Activated naive CD8-positive, alpha-beta T cell (primary cell): ENCODE results near the gene ATP5F1D.

Experiments
- H3K27ac Mint-ChIP-seq: one replicate; pipeline ENCODE4 v1.8.0; 2021; ENCODE audit warnings: mixed read lengths
- H3K27me3 Mint-ChIP-seq: one replicate; pipeline ENCODE4 v1.8.0; 2021; ENCODE audit warnings: mixed read lengths
- H3K36me3 Mint-ChIP-seq: one replicate; pipeline ENCODE4 v1.8.0; 2021; ENCODE audit warnings: mixed read lengths
- H3K4me1 Mint-ChIP-seq: one replicate; pipeline ENCODE4 v1.8.0; 2021; ENCODE audit warnings: low read depth, mixed read lengths
- H3K4me3 Mint-ChIP-seq: one replicate; pipeline ENCODE4 v1.8.0; 2021; ENCODE audit warnings: mild to moderate bottlenecking, mixed read lengths
- H3K9me3 Mint-ChIP-seq: one replicate; pipeline ENCODE4 v1.8.0; 2021; ENCODE audit warnings: low read depth, mixed read lengths

The ATP5F1D gene

DNA sequence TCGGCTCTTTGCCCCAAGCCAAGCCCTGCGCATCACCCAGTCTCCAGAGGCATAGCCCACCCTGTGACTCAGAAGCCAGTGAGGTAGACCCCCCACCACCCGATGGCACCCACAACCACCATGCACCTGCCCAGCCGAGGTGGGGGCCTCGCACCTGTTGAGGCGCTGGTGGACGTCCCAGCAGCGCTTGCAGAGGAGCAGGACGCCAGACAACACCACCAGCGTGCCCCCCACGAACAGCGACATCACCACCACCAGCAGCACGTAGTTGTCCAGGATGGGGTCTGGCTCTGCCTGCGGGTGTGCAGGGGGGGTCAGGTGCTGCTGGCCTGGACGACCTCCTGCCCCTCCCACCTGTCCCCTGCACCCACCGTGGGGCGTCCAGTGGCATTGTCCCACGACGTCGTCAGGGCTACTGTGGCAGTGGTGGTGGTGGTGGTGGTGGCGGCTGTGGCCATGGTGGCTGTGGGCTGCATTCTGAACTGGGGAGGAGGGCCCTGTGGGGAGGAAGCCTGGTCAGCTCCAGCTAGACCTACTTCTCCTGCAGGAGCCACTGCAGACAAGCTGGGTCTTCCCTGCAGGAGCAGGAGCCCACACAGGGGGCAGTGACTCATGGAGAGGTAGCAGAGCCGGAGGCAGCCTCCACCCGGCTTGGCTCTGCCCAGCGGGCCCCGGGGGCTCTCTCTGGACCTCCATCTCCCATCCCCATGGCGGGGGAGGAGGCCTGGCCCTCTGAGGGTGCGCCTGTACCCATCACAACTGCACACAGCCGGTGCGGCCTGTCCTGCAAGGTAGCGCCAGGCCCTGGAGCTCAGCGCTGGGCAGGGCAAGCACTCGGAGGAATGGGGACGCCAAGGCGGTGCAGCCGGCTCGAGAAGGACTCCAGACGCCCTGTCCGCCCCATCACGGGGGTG is 5.7 kb upstream of the ATP5F1D start:
- no peak overlapping the region for H3K4me3 Mint-ChIP-seq
- H3K36me3 Mint-ChIP-seq, result no peaks in the 10 kb centered on the region
- peaks cover 2% of the 10 kb centered on the region for H3K27me3 Mint-ChIP-seq
- H3K9me3 Mint-ChIP-seq, result no peaks in the 10 kb centered on the region
- no peak overlapping the region for H3K27ac Mint-ChIP-seq
- H3K4me1 Mint-ChIP-seq, result peaks cover 10% of the 10 kb centered on the region

DNA sequence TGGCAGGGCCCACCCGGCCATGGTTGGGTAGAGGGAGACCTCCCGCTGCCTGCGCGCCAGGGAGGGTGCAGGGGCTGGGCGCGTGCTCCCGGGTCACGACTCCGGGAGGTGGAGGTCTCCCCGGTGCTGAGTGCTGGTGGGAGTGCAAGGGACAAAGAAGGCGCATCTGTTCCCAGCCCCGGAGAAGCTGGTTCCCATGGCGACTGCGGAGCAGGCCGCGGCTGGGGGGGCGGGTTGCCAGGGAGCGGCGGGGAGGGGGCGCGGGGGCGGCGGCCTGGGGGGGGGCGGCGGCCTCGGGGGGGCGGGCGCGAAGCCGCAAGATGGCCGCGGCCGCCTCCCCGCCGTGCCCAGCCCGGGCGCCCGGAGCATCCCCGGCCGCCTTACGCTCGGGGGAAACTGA is 5.0 kb upstream of the ATP5F1D start:
- H3K27me3 Mint-ChIP-seq, result peaks cover 2% of the 10 kb centered on the region
- H3K27ac Mint-ChIP-seq, result no peak overlapping the region
- no peak overlapping the region for H3K4me3 Mint-ChIP-seq
- no peaks in the 10 kb centered on the region for H3K36me3 Mint-ChIP-seq
- peaks cover 16% of the 10 kb centered on the region for H3K4me1 Mint-ChIP-seq
- H3K9me3 Mint-ChIP-seq, result no peaks in the 10 kb centered on the region

DNA sequence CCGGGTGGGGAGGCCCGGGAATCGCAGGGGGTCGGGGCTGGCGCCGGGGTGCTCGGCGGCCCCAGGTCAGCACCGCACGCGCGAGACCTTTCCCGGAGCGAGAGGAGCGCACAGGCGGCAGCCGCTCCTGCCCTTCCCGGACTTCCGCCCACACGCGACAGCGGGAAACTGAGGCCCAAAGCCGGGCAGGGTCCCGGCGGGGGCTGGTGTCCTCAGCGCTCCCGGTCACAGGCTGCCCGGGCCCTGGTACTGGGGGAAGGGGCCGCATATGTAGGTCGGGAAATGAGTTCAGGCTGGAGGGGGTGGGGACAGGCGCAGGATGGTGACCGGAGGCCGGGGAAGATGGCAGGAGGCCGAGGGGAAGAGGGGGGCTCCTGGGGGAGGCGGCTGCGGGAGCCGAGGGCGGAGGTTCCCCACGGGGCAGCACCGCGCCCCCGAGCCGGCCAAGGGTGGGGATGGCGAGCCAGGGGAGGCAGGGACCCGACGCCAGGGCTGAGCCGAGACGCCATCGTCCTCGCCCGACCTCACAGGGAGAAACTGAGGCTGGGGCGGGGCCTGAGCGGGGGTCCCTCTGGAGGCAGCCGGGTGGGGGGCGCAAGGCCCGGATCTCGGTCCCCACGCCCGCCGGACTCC is 4.4 kb upstream of the ATP5F1D start:
- H3K27me3 Mint-ChIP-seq, result peaks cover 2% of the 10 kb centered on the region
- peak overlapping the region; percentile 52 for H3K4me3 Mint-ChIP-seq
- no peaks in the 10 kb centered on the region for H3K9me3 Mint-ChIP-seq
- peaks cover 17% of the 10 kb centered on the region for H3K4me1 Mint-ChIP-seq
- no peaks in the 10 kb centered on the region for H3K36me3 Mint-ChIP-seq
- H3K27ac Mint-ChIP-seq, result no peak overlapping the region

DNA sequence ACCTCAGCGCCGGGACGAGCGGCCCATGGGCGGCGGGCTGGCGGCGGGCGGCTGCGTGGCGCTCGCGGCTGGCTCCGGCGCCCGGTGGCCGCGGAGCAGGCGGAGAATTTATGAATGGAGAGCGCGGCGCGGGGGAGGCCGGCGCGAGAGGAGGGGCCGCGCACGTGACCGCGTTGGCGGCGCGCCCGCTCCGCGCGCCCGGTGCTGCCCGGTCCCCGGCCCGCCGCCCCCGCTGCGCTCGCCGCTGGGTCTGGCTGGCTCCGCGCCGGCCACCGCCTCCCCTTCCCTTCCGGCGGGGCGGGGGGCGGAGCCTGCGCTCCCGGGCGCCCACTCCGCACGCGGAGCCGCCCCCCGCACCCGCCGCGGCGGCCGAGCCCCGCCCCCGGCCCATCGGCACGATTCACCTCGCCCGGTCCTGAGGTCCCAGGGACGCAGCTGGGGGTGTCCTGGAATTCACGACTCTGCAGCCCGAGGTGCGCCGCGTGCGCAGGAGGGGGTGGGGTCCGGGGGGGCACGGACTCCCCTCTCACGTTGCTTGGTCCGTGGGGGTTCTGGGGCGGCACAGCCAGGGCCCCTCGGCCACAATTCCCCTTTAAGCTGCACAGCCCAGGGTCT is 3.7 kb upstream of the ATP5F1D start, which contains the start of gene CBARP:
TSS of gene CBARP (minus strand) at position 252 of the 615 bp plus-strand sequence. CDS start 1,905 bp downstream, outside the sequence.
- peaks cover 19% of the 10 kb centered on the region for H3K4me1 Mint-ChIP-seq
- no peak within 1 kb of the TSS for H3K27ac Mint-ChIP-seq
- H3K9me3 Mint-ChIP-seq, result no peaks in the 10 kb centered on the region
- no peaks in the 10 kb centered on the region for H3K36me3 Mint-ChIP-seq
- peak within 1 kb of the TSS; percentile 83 for H3K4me3 Mint-ChIP-seq
- H3K27me3 Mint-ChIP-seq, result peaks cover 2% of the 10 kb centered on the region

DNA sequence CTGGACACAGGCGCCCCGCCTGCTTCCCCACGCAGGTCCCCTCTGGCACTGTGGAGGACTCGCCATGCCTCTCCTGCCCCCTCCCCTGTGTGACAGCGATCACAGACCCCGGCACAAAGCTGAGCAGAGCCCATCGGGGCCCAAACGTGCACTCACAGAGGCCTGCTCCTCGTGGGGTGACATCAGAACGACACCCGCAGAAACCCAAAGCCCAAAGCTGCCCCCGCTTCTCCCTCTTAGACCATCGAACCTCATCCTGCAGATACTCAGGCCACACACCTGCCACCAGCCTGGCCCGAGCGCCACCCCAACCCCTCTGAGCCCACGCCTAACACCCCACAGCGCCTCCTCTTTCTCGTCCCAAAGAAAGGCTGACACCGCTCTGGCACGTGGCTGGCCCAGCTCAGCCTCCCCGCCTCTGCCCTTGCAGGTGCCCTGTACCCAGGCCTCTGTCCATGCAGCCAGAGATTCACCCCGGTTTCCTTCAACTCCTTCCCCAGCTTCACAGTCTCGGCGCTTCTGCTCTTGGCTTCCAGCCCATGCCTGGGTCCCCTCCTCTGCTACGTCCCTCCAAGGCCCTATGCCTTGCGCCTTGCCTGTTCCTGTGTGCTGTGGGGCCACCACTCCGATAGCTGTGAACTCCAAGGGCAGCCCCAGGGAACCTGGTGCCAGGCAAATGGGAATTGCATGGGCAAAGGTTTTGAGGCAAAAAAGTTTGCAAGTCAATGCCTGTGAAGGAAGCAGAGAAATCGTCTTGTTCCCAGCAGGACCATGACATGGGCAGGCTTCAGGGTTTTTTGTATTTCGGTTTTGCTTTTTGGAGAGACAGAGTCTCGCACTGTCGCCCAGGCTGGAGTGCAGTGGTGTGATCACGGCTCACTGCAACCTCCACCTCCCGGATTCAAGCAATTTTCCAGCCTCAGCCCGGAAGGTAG is 2.9 kb upstream of the ATP5F1D start:
- Mint-ChIP-seq H3K9me3 (no peaks in the 10 kb centered on the region), H3K27me3 (peaks cover 2% of the 10 kb centered on the region), H3K27ac (no peak overlapping the region), H3K4me3 (peak overlapping the region; percentile 83), H3K4me1 (peaks cover 23% of the 10 kb centered on the region), H3K36me3 (no peaks in the 10 kb centered on the region)

DNA sequence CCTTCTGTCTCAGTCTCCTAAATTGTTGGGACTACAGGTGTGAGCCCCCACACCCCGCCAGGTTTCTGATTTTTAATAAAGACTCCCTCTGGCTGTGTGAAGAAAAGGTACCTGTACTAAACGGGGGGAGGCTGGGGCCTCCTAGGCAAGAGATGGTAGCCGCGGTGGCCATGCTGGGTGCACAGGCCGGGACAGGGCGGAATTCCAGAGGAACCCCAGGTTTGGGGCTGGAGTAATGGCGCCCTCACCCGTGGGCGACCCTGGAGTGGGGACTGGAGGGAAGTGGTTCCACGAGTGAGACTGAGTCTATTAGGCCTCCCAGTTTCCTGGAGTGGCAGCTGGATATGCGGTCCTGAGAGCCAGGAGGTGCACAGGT is 2.1 kb upstream of the ATP5F1D start:
- Mint-ChIP-seq H3K36me3 (no peaks in the 10 kb centered on the region), H3K9me3 (no peaks in the 10 kb centered on the region), H3K27ac (no peak overlapping the region), H3K27me3 (peaks cover 2% of the 10 kb centered on the region), H3K4me1 (peaks cover 23% of the 10 kb centered on the region), H3K4me3 (peak overlapping the region; percentile 83)

DNA sequence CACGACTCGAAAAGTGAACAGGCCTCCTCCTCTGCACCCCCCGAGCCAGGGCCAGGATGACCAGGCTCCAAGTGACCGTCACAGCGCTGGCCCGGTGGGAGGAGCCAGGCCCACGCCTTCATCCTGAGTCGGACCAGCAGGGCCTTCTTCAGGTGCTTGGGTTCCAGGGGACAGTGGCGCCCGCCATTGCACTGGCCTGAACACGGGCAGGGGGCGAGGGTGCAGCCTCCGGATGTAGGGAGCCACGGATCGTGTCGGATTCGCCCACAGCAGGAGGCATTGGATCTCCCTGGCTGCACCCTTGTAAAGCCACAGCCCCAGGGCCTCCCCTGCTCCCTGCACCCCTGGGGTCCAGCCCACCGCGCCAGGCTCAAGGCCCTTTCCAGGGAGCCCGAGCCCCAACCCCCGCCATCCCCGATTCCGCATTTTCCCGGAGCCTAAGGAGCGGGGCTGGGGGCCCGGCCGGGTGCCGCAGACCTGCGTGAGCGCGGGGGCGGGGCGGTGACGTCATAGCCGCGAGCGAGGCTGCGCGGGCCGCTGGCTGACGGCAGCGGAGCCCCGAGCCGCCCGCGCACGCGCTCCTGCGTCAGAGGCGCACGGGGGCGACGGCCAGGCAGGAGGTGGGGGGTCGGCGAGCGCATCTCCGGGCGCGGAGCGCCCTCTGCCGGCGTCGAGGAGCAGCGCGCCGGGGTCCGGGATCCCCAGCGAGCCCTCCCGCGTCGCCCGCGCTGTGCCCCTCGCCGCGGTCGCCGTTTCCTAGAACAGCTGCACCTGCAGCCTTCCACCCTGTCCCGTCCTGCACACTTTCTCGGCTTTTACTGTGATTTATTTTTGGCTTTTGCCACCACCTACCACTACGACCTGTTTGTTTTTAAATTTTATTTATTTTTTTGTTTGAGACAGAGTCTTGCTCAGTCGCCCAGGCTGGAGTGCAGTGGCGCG is 1.5 kb upstream of the ATP5F1D start:
- Mint-ChIP-seq H3K4me1 (peaks cover 26% of the 10 kb centered on the region), H3K27ac (peak overlapping the region; percentile 54), H3K36me3 (no peaks in the 10 kb centered on the region), H3K9me3 (no peaks in the 10 kb centered on the region), H3K4me3 (no peak overlapping the region), H3K27me3 (peaks cover 2% of the 10 kb centered on the region)

DNA sequence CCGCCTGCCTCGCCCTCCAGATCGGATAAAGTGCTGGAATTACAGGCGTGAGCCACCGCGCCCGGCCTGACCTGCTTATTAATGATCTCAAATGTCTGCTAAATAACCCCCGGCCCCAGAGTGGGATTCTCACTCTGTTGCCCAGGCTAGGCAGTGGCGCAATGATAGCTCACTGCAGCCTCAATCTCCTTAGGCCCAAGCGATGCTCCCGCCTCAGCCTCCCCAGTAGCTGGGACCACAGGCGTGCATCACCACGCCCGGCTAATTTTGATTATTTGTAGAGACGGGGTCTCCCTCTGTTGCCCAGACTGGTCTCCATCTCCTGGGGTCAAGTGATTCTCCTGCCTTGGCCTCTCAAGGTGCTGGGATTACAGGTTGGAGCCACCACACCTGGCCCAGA is 626 bp upstream of the ATP5F1D start:
- H3K4me3 Mint-ChIP-seq, result peak overlapping the region; percentile 93
- H3K36me3 Mint-ChIP-seq, result no peaks in the 10 kb centered on the region
- H3K9me3 Mint-ChIP-seq, result no peaks in the 10 kb centered on the region
- H3K27ac Mint-ChIP-seq, result no peak overlapping the region
- peaks cover 2% of the 10 kb centered on the region for H3K27me3 Mint-ChIP-seq
- peaks cover 26% of the 10 kb centered on the region for H3K4me1 Mint-ChIP-seq

DNA sequence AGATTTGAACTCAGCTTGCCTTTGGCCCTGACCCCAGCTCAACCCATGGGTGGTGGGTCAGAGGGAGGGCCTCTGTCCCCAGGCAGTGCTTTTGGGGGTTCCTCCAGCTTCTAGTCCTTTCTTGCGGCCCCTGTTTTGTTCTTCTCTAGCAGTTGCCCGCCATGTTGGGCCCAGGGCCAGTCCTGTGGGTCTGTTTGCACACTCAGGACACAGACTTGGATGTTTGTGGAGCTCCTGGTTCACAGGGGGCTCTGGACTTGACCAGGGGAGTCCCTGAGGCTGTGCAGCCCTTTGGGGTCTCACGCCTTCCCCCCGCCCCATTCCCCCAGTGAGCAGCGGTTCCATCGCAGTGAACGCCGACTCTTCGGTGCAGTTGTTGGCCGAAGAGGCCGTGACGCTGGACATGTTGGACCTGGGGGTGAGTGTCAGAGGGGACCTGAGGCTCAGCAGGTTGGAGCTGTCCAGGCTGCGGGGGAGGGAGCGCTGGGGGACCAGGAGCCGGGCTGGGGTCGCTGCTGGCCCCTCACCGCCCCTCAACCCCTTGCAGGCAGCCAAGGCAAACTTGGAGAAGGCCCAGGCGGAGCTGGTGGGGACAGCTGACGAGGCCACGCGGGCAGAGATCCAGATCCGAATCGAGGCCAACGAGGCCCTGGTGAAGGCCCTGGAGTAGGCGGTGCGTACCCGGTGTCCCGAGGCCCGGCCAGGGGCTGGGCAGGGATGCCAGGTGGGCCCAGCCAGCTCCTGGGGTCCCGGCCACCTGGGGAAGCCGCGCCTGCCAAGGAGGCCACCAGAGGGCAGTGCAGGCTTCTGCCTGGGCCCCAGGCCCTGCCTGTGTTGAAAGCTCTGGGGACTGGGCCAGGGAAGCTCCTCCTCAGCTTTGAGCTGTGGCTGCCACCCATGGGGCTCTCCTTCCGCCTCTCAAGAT is 2.5 kb downstream of the ATP5F1D start:
- H3K4me3 Mint-ChIP-seq, result peak overlapping the region; percentile 89
- H3K27me3 Mint-ChIP-seq, result no peaks in the 10 kb centered on the region
- H3K36me3 Mint-ChIP-seq, result no peaks in the 10 kb centered on the region
- H3K4me1 Mint-ChIP-seq, result peaks cover 18% of the 10 kb centered on the region
- H3K27ac Mint-ChIP-seq, result peak overlapping the region; percentile 28
- no peaks in the 10 kb centered on the region for H3K9me3 Mint-ChIP-seq

DNA sequence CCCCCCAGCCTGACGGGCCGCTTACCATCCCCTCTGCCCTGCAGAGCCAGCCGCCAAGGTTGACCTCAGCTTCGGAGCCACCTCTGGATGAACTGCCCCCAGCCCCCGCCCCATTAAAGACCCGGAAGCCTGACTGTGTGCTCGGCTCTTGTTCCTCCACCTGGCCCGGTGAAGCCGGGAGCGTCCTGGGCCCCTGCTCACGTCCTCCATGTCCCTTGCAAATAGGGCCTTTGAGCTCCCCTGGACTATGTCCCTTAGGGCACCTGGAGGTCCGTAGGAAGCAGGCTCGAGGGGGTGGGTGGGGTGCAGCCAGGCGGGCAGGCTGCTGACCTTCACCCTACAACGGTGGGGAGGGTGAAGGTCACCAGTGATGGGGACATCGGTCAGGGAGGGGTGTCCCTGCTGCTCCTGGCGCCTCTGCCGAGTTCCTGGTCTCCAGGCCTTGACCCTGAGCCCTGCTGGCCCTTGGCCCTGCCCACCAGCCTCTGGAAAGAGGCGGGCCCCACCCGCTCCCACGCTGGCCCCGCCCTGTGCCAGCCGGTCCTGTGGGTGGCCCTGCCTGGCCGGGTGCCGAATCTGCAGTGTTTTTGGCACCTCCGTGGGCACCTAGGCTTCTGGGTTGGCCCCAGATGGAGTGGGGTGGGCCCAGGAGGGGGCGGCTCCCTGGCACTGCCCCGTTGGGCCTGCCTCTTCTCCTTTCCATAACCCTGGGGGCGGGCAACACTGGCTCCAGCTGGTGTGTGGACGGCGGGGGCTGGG is 3.3 kb downstream of the ATP5F1D start:
- peaks cover 18% of the 10 kb centered on the region for H3K4me1 Mint-ChIP-seq

DNA sequence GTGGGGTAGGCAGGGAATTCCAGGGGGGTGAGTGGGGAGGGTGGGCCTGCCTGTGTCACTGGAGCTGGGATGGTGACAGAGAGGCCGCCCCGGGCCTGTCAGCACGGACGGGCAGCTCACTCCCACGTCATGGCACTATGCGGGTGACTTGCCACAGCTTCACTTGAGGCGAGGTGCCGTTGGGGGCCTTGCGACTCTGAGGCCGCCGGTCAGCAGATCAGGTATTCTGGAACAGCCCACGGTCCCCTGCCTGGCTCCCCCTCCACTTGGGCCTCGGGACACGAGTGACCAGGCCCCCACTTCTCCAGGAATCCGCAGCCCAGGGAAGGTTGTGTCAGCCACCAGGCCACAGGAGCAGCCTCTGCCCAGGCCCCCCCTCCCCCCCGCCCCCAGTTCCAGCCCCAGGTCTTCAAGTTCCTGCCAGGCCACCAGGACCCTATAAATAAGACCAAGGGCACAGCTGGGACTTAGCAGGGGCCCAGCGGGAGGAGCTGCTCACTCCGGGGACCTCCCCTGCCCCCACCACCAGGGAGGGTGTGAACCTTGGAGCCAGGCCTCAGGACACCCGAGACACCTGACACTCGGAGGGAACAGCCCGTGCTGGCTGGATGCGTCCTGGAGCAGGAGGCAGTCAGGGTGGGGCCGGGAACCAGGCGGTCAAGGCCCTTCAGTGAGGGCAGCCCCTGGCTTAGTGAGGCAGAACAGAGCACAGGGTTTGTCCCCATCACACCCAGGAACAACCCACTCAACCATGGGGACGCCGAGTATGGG is 4.1 kb downstream of the ATP5F1D start:
- H3K36me3 Mint-ChIP-seq, result no peaks in the 10 kb centered on the region
- H3K9me3 Mint-ChIP-seq, result no peaks in the 10 kb centered on the region
- peaks cover 18% of the 10 kb centered on the region for H3K4me1 Mint-ChIP-seq
- H3K27me3 Mint-ChIP-seq, result no peaks in the 10 kb centered on the region
- no peak overlapping the region for H3K27ac Mint-ChIP-seq
- no peak overlapping the region for H3K4me3 Mint-ChIP-seq

More for the DNA sequence above, 3.3 kb downstream of the ATP5F1D start:
- H3K4me3 Mint-ChIP-seq, result peak overlapping the region; percentile 71
- H3K27me3 Mint-ChIP-seq, result no peaks in the 10 kb centered on the region
- H3K27ac Mint-ChIP-seq, result peak overlapping the region; percentile 28
- H3K9me3 Mint-ChIP-seq, result no peaks in the 10 kb centered on the region
- no peaks in the 10 kb centered on the region for H3K36me3 Mint-ChIP-seq
